Medulla oblongata (tissue), 1 donor: ENCODE results near the gene IL17D.
"Not testable (repeated sequence)": the region's sequence is repeated elsewhere in the genome, so short reads cannot be mapped to it uniquely, and the experiment has no call there.

Experiments
- DNase-seq: peaks from one replicate; pipeline ENCODE4 v3.0.0-alpha.2; 2015; ENCODE audit errors: extremely low spot score

Gene IL17D, protein sequence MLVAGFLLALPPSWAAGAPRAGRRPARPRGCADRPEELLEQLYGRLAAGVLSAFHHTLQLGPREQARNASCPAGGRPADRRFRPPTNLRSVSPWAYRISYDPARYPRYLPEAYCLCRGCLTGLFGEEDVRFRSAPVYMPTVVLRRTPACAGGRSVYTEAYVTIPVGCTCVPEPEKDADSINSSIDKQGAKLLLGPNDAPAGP

DNA sequence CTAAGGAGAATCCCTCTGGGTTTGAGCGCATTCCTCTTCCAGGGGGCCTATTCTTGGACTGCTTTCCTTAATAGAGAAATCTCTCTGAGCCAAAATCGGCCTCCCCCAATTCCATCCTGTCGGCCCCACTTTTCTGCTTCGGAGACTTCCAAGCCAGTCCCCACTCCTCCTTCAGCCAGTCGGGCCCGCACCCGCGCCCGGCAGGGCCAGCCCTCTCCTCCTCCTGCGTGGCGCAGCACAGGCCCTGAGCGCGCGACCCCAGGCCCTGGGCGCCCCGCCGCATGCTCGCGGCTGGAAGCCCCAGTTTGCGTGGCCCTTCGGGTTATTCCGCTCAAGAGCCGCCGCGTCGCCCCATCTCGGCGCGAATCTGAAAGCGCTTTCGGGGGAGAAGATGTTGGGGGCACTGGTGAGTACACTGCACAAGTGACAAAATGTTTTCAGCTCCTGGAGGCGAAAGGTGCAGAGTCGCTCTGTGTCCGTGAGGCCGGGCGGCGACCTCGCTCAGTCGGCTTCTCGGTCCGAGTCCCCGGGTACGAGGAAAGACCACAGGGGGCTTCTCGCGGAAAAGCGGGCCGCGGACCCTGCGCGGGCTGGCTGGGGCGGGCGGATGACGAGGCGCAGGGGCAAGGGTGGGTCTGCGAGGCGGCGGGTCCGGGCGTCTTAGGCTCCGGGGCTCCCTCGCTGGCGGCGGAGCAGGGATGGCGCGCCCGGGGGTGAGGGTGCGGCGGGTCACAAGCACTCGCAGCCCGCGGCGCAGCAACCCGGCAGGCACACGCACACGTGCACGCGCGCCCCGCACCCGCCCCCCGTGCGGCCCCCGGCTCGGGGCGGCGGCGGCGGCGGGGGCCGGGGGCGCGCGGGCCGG lies at the start of gene IL17D:
IL17D (plus strand) TSS at position 785 of the 865 bp plus-strand sequence. CDS start 303 bp downstream, outside the sequence.
- DNase-seq = peak; percentile 17

DNA sequence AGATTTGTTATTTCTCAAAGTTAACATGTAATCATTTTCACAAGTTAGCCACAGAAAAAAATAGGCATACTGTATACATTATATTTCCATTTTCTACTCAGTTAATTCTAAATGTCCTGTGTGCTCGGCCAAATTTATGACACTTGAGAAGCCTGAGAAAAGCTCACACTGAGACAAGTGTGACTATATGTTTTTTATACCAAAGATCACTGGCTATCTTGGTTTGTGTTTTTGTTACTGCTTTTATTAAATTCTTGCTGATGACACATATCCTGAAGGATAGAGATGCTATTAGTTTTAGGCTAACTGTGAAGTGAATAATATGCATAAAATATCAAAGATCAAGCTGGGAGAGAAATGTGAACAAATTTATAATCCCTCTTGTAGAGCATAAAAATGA lies 49.3 kb upstream of the IL17D start:
- DNase-seq = no peak

DNA sequence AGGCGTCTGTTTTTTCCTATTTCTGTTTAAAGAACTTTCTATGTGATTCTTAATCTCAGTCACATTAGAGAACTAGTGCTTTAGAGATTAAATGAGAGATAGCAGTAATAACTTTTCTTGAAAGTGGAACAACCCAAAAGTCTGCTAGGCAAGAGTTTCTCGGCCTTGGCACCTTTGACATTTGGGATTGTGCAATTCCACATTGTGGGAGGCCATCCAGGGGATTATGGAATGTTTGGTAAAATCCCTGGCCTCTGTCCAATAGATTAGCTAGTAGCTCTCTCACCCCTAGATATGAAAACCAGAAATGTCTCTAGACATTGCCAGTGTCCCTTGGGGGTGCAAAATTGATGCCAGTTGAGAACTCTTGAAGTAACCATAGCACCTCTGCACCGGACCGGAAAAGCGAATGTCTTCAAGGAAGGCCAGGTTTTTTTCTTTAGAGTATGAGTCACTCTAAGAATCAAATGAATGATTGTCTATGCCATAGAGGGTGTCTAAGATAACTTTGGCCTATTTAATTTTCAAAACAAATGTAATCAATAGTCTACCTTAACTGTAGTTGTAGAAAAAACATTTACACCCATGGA lies 45.0 kb upstream of the IL17D start:
- no peak for DNase-seq

DNA sequence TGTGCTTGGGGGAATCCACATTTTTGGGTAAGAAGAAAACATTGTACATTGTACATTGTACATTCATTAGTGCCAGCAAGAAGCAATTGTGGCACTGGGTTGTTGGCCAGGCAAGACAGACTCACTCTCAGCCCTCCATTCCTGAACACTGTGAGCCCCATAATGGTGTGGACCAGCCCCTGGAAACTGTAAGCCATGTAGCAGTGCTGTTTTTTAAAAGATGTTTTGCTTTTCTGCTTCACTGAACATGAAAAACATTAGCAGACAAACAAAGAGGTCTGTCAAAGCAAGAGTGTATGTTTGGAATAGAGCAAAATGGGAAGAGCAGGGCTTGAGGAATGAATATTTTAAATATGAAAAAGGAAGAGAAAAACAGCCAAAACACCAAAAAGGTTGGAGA lies 39.1 kb upstream of the IL17D start:
- DNase-seq = peak; percentile 52

DNA sequence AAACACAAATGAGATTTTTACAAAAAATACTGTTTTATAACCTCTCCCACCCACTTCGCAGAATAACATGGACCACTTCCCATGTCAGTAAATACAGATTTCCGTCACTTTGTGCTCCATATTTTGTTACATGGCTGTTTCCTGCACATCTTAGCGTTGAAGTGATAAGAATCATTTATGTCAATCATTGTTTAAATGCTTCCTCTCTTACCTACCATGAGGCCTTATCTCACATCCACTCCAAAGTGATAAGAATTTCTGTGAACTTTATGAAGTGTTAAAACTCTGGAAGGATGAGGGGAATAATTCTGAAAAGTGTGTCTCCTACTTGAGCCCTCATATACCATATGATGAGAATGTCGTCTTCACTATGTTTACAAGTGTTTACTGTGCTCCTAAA lies 36.6 kb upstream of the IL17D start:
- no peak for DNase-seq

DNA sequence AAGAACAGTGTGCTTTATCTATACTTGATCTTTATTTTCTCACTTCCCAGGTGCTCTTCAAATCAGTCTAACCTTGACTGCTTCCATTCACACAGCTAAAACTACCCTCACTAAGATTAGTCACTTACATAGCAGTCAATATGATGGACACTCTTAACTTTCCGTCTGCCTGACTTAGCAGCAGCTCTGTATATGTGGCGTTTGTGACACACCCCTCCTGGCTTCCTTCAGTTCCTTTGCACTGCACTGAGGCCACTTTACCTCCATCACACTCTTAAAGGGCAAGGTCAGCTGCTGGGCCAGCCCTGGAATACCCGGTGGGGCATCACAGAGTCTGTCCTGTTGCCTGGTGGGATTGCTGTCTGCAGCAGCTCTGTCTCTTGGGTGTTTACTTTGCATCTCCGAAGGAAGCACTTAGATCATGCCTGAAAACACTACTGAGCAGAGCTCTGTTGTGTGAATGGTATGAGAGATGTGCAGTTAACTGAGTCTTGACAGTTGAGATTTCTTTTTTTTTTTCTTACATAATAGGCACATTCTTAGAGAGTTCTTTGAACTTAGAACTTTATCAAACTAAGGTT lies 35.6 kb upstream of the IL17D start:
- DNase-seq = no peak

DNA sequence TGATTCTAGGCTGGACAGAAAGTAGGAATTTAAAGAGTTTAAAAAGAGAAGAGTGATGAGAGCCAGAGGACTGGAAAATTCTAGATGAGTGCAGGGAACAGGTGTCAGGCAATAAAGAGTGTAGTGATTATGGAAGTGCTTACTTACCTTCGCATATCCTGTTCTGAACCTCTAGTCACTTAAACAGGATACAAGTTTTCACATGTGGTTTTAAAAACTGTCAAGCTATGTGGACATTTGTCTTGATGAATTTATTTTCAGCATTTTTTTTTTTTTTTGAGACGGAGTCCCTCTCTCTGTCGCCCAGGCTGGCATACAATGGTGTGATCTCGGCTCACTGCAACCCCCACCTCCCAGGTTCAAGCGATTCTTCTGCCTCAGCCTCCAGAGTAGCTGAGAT lies 34.3 kb upstream of the IL17D start:
- no peak for DNase-seq

DNA sequence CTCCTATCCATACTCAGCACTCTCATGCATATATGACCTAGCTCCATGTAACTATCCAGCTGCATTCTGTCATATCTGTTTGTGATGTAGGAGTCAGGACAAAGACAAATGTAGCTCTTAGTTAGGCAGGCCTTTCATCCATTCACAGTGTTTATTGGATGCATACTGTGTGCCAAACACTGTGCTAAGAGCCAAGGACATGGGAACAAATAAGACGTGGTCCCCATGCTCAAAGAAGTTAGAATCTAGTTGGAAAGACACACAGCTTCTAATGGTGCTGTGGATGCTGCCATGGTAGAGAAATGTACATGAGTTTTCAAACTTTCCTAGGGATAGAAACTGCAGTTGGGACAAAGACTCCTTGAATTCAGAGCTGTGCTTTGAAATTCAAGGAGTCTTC lies 31.7 kb upstream of the IL17D start:
- DNase-seq = peak; percentile 72

DNA sequence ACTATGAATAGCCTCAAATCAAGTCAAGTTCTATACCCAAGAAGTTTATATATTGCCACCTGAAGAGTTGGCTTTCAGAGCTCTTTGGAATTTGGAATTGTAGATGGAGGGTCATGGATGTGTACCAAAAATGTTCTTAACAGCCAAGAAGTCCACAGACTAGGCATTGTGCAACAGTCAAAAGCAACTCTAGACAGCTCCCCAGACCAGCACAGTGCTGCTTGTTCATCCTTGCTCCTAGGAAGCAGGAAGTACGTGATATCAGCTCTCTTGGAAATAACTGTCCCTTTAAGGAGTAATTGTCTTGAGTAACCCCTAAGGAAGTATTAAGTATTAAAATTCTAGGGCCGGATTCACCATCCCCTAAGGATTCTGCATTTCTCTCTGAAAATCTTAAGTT lies 30.7 kb upstream of the IL17D start:
- peak; percentile 34 for DNase-seq

DNA sequence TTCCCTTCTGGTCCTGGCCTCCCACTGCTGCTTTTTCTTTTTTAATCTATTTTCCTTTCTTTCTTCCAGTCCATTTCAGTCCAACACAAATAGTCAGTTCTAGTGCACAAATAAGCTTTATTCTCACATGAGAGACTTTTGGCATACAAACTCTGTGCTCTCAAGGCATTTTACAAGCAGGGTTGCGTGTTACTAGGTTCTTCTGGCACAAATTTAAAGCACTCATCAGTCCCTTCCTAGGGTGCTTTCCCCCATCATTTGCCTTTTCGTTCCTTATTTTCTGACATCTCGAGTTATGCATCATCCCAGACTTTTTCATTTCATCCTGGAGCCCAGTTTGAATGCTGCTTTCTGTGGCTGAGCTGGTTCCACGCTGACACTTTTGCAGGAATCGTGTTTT lies 29.8 kb upstream of the IL17D start:
- peak; percentile 72 for DNase-seq

DNA sequence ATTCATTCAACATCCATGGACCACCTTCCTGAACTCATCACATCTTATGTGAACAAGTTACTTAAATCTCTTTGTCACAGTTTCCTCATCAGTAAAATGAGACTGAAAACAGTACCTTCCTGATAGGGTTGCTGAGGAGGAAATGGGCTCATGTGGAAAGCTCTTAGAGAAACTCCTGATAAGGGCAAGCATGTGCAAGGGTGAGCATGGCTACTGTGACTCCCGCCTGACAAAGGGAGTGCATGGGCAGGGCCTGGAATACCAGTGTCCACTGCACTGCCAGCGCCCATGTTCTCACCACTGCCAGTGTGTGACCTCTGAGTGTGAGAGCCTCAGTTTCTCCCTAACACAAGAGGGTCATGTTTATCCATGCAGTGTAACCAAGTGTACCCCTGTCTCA lies 27.3 kb upstream of the IL17D start:
- no peak for DNase-seq

DNA sequence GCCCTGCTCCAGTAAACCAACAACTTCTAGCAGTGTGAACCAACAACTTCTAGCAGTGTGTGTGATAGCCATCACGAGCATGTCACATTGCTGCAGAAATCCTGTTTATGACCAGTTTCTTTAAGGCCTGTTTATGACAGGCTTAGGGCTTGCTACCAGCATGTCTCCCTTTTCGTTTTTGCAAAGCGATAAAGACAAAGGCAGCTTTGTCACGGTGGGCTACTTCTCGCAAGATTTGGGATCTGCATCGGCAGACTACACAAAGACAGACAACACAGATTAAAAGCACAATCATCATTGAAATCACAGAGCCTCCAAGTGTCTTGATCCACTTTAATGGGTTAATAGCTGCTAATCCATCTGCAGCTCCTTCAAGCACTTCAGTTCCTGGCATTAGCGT lies 24.9 kb upstream of the IL17D start:
- not testable (repeated sequence) for DNase-seq

DNA sequence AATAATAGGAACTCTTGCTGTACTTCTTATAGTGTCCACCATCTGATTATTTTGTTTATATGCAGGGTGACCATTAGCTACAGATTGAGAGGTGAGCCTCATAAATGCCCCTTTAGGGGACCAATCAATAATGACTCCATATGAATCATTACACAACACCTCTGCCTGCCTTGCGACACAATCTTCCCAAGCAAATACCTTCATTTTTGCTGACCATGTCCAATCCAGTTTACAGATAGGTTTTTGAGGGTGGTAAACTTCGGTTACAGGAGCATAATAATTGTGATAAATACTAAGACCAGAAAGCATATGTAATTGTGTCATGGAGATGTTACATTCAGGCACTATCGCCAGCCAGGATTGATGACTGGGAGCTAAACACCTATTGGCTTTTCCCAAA lies 23.6 kb upstream of the IL17D start:
- no peak for DNase-seq

DNA sequence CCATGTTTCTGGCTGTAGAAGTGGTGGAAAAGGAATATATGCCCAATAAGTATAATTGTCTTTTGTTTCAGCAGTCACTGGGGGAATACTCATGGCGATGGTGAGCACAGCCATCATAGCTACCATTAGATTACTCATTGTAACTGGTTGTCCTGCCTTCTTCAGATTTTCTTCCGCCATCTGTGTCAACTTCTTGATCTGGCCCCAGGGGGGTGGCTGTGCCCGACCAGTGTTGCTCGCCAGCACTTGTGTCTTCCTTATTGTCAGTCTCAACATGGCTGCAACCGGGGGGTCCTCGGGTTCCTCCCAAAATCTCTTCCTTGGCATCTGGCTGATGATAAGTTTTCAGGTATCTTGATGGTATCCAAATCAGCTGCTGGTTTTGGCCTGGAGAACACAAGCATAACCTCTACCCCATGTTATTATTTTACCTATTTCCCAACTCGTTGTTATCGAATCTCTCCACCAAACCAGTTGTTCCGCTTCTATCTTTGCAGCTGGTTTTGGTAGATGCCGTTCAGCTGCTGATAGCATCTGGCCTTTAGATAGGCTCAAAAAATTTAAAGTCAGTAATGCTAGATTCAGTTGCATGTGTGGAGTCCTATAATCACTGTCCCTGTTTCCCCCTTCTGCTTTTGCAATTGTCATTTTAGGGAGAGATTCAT lies 23.0 kb upstream of the IL17D start:
- DNase-seq = no peak

DNA sequence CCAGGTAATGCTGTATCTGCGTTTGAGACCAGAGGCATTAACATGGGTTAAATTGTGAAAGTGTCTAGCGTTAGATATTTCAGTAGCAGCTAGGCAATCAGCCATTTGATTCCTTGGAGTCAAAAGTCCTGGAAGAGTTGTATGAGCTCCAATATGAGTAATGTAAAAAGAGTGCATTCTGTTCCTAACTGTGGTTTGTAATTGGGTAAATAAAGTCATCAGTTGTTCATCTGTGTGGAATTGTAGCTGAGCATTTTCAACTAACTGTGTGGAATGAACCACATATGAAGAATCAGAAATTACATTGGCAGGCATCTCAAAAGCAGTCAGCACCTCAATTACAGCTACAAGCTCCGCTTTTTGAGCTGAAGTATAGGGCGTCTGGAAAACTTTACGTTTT lies 22.0 kb upstream of the IL17D start:
- DNase-seq = not testable (repeated sequence)

DNA sequence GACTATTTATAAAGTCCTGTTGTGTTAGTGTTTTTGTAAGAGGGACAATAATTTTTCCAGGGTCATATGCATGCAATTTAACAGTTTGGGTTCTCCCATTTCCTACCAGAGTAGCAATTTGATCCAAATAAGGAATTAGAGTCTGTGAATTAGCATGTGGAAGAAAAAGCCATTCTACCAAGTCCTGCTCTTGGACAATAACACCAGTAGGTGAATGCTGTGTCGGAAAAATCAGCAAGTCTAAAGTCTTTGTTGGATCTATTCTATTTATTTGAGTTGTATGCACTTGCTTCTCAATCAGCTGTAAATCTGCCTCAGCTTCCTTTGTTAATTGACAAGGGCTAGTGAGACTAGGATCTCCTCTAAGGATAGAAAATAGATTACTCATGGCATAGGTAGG lies 21.4 kb upstream of the IL17D start:
- DNase-seq = no peak

DNA sequence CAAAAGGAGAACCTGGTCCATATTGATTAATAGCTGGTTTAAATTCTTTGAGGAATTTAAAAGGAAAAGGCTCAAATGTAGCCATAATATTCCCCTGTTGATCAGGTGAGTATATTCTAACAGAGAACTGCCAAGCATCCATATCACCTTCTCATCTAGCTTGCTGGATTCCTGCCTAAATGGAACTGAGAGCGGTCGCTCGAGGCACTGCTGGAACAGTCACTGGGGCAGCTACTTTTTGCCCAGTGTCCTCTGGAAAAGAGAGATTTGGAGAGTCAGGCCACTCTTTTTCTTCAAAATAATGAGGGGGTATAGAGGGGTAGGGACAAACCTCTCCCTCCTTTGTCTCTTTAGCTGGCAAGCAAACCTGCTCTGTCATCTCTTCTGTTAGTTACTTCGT lies 19.5 kb upstream of the IL17D start:
- no peak for DNase-seq

DNA sequence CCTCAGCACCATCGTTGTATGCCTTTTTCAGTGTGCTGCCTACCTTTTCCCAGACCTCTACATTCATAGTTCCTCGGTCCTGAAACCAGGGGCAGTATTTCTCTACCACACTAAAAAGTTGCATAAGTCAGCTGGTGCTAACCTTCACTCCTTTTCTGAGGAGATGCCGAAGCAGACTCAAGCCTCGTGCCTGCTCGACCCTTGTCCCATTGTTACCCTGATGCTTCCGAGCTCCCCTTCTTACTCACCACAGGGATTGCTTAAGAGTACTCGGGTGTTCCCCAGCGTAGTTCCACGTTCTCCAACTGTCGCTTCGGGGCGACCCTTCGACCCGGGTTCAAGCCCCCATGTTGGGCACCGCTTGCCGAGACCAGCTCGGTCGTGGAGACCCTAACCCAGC lies 19.0 kb upstream of the IL17D start:
- DNase-seq = no peak

DNA sequence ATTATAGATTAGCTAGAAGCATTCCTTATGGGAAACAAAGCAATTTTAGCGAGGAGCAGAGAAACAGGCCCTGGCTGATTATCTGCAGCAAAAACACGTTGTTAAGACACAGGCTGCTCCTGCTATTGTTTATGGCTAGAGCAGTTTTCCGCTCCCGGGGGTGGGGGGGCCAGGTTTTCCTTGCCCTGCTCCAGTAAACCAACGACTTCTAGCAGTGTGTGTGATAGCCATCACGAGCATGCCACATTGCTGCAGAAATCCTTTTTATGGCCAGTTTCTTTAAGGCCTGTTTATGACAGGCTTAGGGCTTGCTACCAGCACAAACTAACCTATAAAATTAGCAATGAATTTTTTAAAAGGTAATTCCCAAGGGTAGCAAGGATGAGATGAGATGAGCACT lies 18.4 kb upstream of the IL17D start:
- DNase-seq = no peak

DNA sequence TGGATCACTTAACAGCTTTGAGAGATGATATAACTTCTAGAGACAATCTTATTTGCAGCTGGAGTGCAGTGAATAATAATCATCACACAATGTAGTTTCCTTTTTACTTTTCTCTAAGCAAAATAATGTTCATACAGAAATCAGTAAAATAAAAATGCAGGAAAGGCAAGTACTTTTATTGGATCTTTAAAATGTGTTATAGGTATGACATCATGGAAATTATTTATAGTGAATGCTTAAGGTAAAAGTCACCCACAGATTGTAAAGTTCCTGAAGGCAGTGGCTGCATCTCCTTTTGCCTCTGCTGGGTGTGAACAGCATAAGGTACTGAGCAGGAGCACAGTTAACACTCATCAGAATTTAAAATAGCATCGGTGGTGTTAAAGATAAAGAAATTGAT lies 17.3 kb upstream of the IL17D start:
- no peak for DNase-seq

DNA sequence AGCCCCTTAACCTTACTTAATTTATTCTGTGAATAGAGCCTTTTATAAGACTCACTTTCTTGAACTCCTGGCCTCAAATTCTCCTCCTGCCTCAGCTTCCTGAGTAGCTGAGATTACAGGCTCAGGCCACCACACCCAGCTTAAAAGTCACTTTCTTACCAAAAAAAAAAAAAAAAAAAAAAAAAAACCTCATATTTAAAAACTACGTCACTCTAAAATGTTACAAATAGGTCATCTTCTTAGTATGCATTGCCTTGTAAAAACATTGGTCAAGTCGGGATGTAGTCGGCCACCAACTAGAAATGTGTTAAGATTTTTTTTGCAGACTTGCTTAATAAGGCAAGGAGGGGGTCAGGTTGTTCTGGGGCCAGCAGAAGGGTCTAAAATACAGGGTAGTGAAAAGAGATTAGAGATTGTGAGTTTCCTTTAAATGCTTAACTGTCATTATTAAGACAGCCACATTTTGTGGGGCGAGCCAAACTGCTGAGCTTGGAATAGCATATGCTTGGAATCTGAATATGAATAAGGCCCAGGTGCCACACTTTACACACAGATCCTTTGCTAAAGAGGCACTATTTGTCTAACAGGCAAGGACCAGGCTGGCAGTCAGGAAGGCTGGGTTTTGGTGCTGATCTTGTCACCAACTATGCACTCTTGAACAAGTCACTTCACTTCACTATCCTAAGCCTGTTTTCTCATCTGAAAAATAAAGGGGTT lies 16.5 kb upstream of the IL17D start:
- no peak for DNase-seq

DNA sequence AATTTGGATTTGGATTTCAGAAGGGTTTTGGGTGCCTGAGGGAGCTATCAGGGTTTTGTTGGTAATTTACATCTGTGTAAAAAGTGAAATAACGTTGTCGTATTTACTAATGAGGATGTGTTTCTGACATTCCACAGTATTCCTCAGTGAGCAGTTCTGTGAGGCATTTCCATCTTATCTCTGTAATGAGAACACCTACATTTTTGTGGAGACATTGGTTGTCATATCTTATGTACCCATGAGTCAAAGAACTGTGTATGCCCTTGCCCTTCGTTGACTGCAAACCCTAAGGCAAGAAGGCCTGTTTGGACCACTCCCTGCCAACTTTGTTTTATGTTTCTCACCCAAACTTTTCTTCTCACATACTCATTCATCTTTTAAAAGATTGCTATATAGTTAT lies 14.2 kb upstream of the IL17D start:
- no peak for DNase-seq
